Inflammatory macrophage treated with lipopolysaccharide for 1 hour (primary cell): ENCODE measurements around the gene TXNRD1.

Source experiments
- DNase-seq, 2 donors: peaks; one replicate each; pipeline ENCODE4 v3.0.0-alpha.2; 2020 to 2022

The TXNRD1 gene

DNA sequence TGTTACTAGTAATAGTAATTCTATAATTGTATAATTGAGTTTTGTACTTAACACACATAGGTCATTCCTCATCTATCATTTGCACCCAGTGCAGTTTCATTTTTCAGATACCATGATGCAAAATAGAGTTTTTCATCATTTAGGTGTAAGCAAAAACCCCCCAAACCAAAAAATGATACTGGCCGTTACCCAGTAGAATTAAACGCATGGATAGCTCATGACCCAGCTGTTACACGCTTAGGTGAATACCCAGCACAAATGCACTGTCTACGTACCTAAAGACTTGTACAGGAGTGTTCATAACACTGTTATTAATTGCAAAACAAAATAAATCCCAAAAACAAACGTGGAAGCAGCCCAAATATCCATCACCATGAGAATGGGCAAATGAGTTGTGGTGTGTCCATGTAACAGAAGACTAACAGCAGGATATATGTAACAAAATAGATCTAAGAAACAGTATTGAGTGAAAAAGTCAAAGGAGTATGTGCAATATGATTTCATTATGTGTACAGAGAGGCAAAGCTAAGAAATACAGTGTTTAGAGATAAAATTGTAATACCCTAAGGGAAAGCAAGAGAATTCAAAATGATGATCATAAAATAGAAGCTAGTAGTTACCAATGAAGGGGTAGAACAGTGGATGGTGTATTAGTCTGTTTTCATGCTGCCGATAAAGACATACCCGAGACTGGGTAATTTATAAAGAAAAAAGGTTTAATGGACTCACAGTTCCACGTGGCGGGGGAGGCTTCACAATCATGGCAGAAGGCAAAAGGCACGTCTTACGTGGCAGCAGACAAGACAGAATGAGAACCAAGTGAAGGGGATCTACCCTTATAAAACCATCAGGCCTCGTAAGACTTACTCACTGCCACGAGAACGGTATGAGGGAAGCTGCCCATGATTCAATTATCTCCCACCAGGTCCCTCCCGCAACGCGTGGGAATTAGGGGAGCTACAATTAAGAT is 137.7 kb downstream of the TXNRD1 start:
- no peak for DNase-seq

- DNase-seq = no peak
These were observed 138.7 kb downstream of the TXNRD1 start for GRCh38 chr12:104354167-104354867.

GRCh38 chr12:104354868-104355570 is 139.4 kb downstream of the TXNRD1 start:
- no peak for DNase-seq

- DNase-seq = no peak
These were observed 140.1 kb downstream of the TXNRD1 start for GRCh38 chr12:104355630-104356029.

DNA sequence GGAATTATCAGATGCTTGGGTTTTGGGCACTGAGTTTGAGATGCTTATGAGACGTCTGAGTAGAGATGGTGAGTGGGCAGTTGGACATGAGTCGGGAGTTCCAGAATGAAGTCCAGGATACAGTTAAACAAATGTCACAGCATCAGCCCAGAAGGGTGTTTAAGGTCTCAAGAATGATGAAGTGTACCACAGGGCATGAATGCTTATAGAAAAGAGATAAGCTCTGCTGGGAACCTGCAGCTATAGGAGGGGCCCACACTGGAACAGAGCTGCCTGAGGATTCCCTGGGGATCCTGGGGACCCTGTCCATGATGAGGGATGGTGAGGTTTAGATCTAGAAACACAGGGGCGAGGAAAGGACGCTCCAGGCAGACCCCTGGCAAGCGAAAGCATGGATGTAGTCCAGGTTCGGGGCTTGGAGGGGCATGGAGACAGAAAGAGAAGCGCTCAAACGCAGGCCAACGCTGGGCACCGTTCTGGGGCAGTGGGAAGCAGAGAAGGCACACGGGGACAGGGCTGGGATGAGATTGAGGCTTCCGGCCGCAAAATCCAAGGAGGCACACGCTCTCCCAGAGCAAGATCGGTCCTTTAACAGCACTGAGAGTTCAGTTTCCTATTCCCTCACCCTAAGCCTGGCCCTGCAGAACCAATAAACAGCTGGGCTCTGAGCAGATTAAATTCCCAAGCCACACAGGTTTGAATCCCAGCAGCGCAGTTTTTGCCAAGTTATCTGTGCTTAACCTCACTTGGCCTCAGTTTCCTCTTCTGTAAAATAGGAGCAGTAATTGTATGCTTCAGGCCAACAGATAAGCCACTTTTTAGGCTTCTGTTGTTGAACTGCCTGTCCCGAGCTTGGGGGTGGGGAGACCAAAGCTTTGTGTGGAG is 140.9 kb downstream of the TXNRD1 start:
- DNase-seq = no peak

- peak; percentile 11 to 31 for DNase-seq
These were observed 141.9 kb downstream of the TXNRD1 start for GRCh38 chr12:104357421-104357952.

GRCh38 chr12:104358353-104359003 is 142.9 kb downstream of the TXNRD1 start:
- DNase-seq = peak; percentile 90 to 93

DNA sequence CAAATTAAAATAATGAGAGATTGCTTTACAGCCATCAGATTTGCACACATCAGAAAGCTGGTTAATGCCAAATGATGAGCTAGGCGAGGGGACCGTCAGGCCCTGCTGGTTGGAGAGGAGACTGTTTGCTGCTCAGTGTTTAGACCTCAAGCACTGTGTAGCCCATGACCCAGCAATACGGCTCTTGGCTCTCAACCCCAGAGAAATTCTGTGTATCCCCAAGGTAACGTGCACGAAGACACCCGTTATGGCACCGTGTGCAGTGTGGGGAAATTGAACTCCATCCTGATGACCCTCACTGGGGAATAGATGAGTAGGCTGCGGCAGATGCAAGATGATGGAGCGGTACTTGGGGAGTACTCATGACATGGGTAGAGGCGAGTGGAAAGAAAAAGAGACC is 143.6 kb downstream of the TXNRD1 start:
- DNase-seq = no peak

DNA sequence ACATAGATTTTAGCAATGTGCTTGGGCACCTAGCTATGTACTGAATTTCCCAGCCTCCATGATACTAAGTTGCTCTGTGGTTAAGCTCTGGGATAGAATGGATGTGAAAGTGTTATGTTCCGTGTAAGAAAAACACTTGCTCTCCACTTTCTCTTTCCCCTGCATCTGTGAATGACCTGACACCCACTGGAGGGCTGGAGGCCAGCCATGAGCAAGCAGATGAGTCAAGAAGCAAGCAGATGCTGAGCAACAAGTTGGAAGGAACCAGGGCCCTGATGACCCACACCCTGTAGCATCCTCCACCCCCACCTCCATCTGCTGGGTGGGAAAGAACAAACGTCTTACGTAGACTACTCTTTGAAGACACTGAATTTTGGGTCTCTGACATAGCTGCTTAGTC is 144.6 kb downstream of the TXNRD1 start:
- no peak for DNase-seq

- no peak for DNase-seq
These were observed 145.6 kb downstream of the TXNRD1 start for GRCh38 chr12:104360983-104361707.

DNA sequence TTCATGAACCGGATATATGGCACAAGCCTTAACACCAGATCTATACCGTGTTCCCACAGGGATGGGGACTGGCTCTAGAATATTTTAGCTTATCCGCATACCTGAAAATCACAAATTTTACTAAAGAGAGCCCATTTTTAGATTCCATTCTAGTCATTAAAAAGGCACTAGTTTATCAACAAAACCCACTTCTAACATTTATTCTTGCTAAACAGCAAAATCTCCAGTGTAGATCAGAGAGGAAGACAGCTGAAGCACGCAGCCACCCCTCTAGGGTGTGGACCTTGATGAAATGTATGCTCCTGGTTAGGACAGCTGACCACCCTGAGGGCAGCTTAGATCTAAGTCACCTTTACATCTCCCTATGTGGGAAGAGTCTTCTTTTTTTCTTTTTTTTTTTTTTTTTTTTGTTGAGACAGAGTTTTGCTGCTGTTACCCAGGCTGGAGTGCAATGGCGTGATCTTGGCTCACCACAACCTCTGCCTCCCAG is 150.4 kb downstream of the TXNRD1 start:
- no peak for DNase-seq

- no peak for DNase-seq
These were observed 154.1 kb downstream of the TXNRD1 start for GRCh38 chr12:104369708-104370107.

GRCh38 chr12:104371043-104371870 is 155.7 kb downstream of the TXNRD1 start:
- DNase-seq = no peak

DNA sequence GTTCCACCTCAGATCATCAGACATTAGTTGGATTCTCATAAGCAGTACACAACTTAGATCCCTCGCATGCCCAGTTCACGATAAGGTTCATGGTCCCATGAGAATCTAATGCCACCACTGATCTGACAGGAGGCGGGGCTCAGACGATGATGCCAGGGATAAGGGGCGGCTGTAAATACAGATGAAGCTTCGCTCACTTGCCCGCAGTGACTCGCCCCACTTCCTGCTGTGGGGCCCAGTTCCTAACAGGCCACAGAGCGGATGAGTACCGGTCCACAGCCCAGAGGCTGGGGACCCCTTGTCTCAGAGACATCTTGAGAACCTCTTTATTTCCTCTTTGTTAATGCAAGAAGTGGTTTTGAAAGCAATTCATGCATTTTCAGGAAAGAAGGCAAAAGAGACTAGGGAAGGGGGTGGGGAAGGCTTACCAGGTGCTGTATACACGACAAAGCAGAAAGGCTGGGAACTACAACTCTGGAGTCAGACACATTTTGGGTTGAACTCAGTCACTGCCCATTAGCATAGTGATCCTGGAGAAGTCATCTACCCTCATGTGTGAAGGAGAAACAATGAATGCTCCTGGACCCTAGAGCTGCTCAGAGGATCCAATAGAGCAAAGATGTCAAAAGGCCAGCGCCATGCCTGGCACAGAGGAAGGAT is 156.6 kb downstream of the TXNRD1 start:
- no peak for DNase-seq

DNA sequence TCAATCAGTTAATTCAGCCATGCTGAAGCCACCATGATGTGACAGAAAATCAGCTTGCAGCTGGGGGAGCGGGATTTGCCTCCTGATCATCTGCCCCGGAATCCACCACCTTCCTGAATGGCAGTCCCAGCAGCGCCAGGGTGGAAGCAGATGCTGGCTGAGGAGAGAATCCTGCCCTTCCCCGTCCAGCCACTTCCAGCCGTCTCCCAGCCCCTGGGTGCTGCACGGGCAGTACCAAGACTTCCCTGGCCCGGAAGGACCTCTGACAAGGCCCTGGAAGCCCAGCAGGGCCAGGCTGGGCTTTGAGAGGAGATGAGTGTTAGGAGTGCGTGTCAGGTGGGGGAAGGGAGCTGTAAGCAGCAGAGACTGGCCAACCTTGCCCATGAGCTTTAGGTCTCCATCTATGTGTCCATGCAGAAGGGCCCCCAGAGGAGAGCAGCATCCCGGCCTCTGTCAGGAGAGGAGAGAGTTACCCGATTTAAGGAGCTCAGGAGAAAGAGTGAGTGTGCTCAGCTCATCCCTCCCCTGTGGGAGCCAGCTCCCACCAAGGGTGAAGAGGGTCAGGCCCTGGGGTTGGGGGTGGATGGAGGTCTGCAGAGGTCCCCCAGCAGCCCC is 157.2 kb downstream of the TXNRD1 start:
- no peak for DNase-seq

- DNase-seq = no peak
These were observed 158.5 kb downstream of the TXNRD1 start for GRCh38 chr12:104374071-104374470.

GRCh38 chr12:104374806-104375205 is 159.2 kb downstream of the TXNRD1 start:
- no peak for DNase-seq

DNA sequence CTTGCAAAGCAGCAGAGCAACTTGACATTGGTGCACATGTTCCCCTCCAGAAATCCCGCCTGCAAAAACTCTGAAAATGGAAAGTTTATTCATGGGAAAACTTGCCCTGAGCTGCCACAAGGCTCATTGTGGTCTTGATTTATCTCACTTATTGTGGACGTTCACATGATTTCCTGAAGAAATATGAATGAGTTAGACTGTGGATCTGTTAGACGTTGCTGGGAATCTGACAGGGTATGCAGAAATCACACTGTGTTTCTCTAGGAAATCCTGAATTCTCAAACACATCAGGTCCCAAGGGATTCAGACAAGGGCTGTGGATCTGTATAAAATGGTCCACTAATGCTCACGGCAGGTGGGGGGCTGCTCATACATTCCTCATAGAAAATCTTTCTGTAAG is 160.2 kb downstream of the TXNRD1 start:
- no peak for DNase-seq
